WTC11 (cell line): Measurements from ENCODE around the gene PTPRG. TPM values are rescaled to one million over a fixed set of nuclear protein-coding genes. Genes with fewer than 3 reads are reported as not detected.

ENCODE experiments used
- ATAC-seq: fragments of 200-7000 bp; cut with Tn5 transposase; 2 replicates; pipeline ENCODE4 v1.10.0; 2021; ENCODE audit warnings: mild to moderate bottlenecking, moderate library complexity
- CTCF ChIA-PET: fragments of 300-600 bp; sonication (Branson Sonifier 250); formaldehyde crosslinking; loops from one replicate; lab custom pipeline; 2021; ENCODE audit warnings: antibody characterized with exemption; lab: Charles Lee
- POLR2A ChIA-PET: fragments of 350-600 bp; sonication (Branson Sonifier 250); formaldehyde crosslinking; loops from one replicate; lab custom pipeline; 2021; ENCODE audit warnings: antibody characterized with exemption; lab: Charles Lee
- DNase-seq: peaks from one replicate; pipeline ENCODE4 v3.0.0; 2021; ENCODE audit warnings: low spot score
- H3K27ac Mint-ChIP-seq: 2 replicates; pipeline ENCODE4 v1.8.0; 2021; ENCODE audit warnings: mixed read lengths
- H3K27me3 Mint-ChIP-seq: 2 replicates; pipeline ENCODE4 v1.8.0; 2021; ENCODE audit warnings: low read depth, mild to moderate bottlenecking, moderate library complexity, mixed read lengths
- H3K36me3 Mint-ChIP-seq: 2 replicates; pipeline ENCODE4 v1.8.0; 2021; ENCODE audit warnings: mixed read lengths
- H3K4me1 Mint-ChIP-seq: 2 replicates; pipeline ENCODE4 v1.8.0; 2022; ENCODE audit warnings: mixed read lengths
- H3K4me3 Mint-ChIP-seq: 2 replicates; pipeline ENCODE4 v1.8.0; 2021; ENCODE audit warnings: mild to moderate bottlenecking, moderate library complexity, mixed read lengths
- H3K9me3 Mint-ChIP-seq: 2 replicates; pipeline ENCODE4 v1.8.0; 2021; ENCODE audit warnings: mixed read lengths
- AFF4 ChIP-seq: sonication (generic); formaldehyde crosslinking; IDR thresholded peaks from 2 replicates; pipeline ENCODE4 v1.8.1; 2023; ENCODE audit warnings: mild to moderate bottlenecking, missing genetic modification reagents, borderline replicate concordance
- AR ChIP-seq: fragments of 250-450 bp; sonication (Bioruptor Pico); IDR thresholded peaks from 2 replicates; pipeline ENCODE4 v1.9.0; 2021; ENCODE audit warnings: mild to moderate bottlenecking
- ATF3 ChIP-seq: sonication (generic); formaldehyde crosslinking; conservative IDR thresholded peaks from 2 replicates; pipeline ENCODE4 v1.8.1; 2022; ENCODE audit warnings: mild to moderate bottlenecking, missing genetic modification reagents
- CBFB ChIP-seq: sonication (generic); formaldehyde crosslinking; IDR thresholded peaks from 2 replicates; pipeline ENCODE4 v1.8.1; 2022; ENCODE audit warnings: mild to moderate bottlenecking, low read depth, missing genetic modification reagents
- CREM ChIP-seq: sonication (generic); formaldehyde crosslinking; IDR thresholded peaks from 2 replicates; pipeline ENCODE4 v1.8.1; 2022; ENCODE audit warnings: mild to moderate bottlenecking, missing genetic modification reagents, moderate library complexity
- E2F5 ChIP-seq: sonication (generic); formaldehyde crosslinking; IDR thresholded peaks from 2 replicates; pipeline ENCODE4 v1.8.1; 2022; ENCODE audit warnings: mild to moderate bottlenecking, moderate library complexity, missing genetic modification reagents
- ESRRA ChIP-seq: sonication (generic); formaldehyde crosslinking; IDR thresholded peaks from 2 replicates; pipeline ENCODE4 v1.8.1; 2022; ENCODE audit warnings: mild to moderate bottlenecking, missing genetic modification reagents, borderline replicate concordance
- FOXJ3 ChIP-seq: sonication (generic); formaldehyde crosslinking; IDR thresholded peaks from 2 replicates; pipeline ENCODE4 v1.9.0; 2021; ENCODE audit warnings: missing genetic modification reagents, mild to moderate bottlenecking, borderline replicate concordance
- FOXP4 ChIP-seq: sonication (generic); formaldehyde crosslinking; IDR thresholded peaks from 2 replicates; pipeline ENCODE4 v1.8.0; 2022; ENCODE audit warnings: mild to moderate bottlenecking, missing genetic modification reagents
- GTF2I ChIP-seq: fragments of 250-450 bp; sonication (Bioruptor Pico); conservative IDR thresholded peaks from 2 replicates; pipeline ENCODE4 v1.4.0; 2021; ENCODE audit warnings: mild to moderate bottlenecking
- NFYB ChIP-seq: sonication (generic); formaldehyde crosslinking; conservative IDR thresholded peaks from 2 replicates; pipeline ENCODE4 v1.8.0; 2022; ENCODE audit warnings: low read depth, missing genetic modification reagents
- SMAD3 ChIP-seq: sonication (generic); formaldehyde crosslinking; IDR thresholded peaks from 2 replicates; pipeline ENCODE4 v1.8.0; 2022; ENCODE audit warnings: missing genetic modification reagents, mild to moderate bottlenecking, borderline replicate concordance
- ZNF121 ChIP-seq: sonication (generic); formaldehyde crosslinking; IDR thresholded peaks from 2 replicates; pipeline ENCODE4 v1.8.0; 2023; ENCODE audit warnings: missing genetic modification reagents
- ZNF232 ChIP-seq: sonication (generic); formaldehyde crosslinking; IDR thresholded peaks from 2 replicates; pipeline ENCODE4 v1.8.0; 2022; ENCODE audit warnings: mild to moderate bottlenecking, missing genetic modification reagents
- ZNF281 ChIP-seq: sonication (generic); formaldehyde crosslinking; IDR thresholded peaks from 2 replicates; pipeline ENCODE4 v1.8.0; 2023; ENCODE audit warnings: mild to moderate bottlenecking, missing genetic modification reagents
- ZNF416 ChIP-seq: fragments of 250-450 bp; sonication (Bioruptor Pico); IDR thresholded peaks from 2 replicates; pipeline ENCODE4 v1.9.0; 2021; ENCODE audit warnings: mild to moderate bottlenecking, inconsistent platforms
- total RNA-seq: library from RNA; stranded (reverse); gene quantifications from 3 replicates; pipeline ENCODE4 v1.2.3, GENCODE V29; 2021

PTPRG gene
- total RNA-seq, 1 experiment from 2014 or later = 106 TPM

GRCh38 chr3:61934505-61934871 lies 373.1 kb downstream of the PTPRG start:
- TF ChIP-seq NFYB = peak; percentile 52
- no peak for TF ChIP-seq E2F5
- ATAC-seq (no peak), DNase-seq (no peak)
- ChIA-PET CTCF (interaction anchor here (0.8 to 1.8 kb wide), 3 partner anchors 15 to 43 kb away, joined by 3 to 5 read pairs (median 4); no protein-coding TSS in a partner anchor), POLR2A (no interaction called here)
- no peaks in the 10 kb centered on the region for H3K27me3 Mint-ChIP-seq
- H3K4me1 Mint-ChIP-seq = peaks cover 73% of the 10 kb centered on the region
- no peak overlapping the region for H3K27ac Mint-ChIP-seq
- H3K9me3 Mint-ChIP-seq = peaks cover 18% of the 10 kb centered on the region
- peaks cover 22% of the 10 kb centered on the region for H3K36me3 Mint-ChIP-seq
- no peak overlapping the region for H3K4me3 Mint-ChIP-seq

GRCh38 chr3:61935814-61936213 lies 374.4 kb downstream of the PTPRG start:
- Mint-ChIP-seq H3K27me3 (no peaks in the 10 kb centered on the region), H3K36me3 (peaks cover 22% of the 10 kb centered on the region), H3K9me3 (peaks cover 18% of the 10 kb centered on the region), H3K4me3 (no peak overlapping the region), H3K27ac (no peak overlapping the region), H3K4me1 (peaks cover 74% of the 10 kb centered on the region)
- ChIA-PET POLR2A (no interaction called here), CTCF (interaction anchor here (1.0 to 2.5 kb wide), 33 partner anchors 8 to 406 kb away, joined by 3 to 78 read pairs (median 5); no protein-coding TSS in a partner anchor)
- TF ChIP-seq CREM (CRISPR knock-in tag) (no peak), ZNF121 (CRISPR knock-in tag) (no peak), FOXP4 (no peak), CBFB (CRISPR knock-in tag) (no peak), AR (CRISPR knock-in tag) (no peak), ESRRA (CRISPR knock-in tag) (no peak), AFF4 (CRISPR knock-in tag) (no peak), SMAD3 (CRISPR knock-in tag) (no peak), ZNF232 (CRISPR knock-in tag) (no peak), ZNF416 (CRISPR knock-in tag) (no peak), ATF3 (CRISPR knock-in tag) (no peak), ZNF281 (CRISPR knock-in tag) (no peak), GTF2I (CRISPR knock-in tag) (no peak), FOXJ3 (CRISPR knock-in tag) (no peak)
- ATAC-seq (no peak), DNase-seq (no peak)
